Measurements from ENCODE around the gene IL31RA. TPM values are rescaled to one million over a fixed set of nuclear protein-coding genes. Genes with fewer than 3 reads are reported as not detected.

Gene IL31RA
- total RNA-seq, 1 donor from 2014 or later: not detected

- H3K9me3 Mint-ChIP-seq: no peaks in the 10 kb centered on the region
- H3K27ac Mint-ChIP-seq (ENCODE audit: unreplicated experiment): no peak overlapping the region
- H3K4me1 Mint-ChIP-seq: no peaks in the 10 kb centered on the region
- H3K27me3 Mint-ChIP-seq (ENCODE audit: low read depth): no peaks in the 10 kb centered on the region
- no peak for TF ChIP-seq CTCF (conservative IDR thresholded peaks at IDR 0.05)
- DNase-seq (ENCODE audit: low read depth, low spot score): no peak
- H3K4me3 Mint-ChIP-seq: no peak overlapping the region
- peaks cover 3% of the 10 kb centered on the region for H3K36me3 Mint-ChIP-seq (ENCODE audit: low read depth)
These were observed 114.4 kb downstream of the IL31RA start for GRCh38 chr5:55965525-55965924.

- no peaks in the 10 kb centered on the region for H3K9me3 Mint-ChIP-seq
- no peak for TF ChIP-seq CTCF (conservative IDR thresholded peaks at IDR 0.05)
- DNase-seq (ENCODE audit: low read depth, low spot score): no peak
- H3K27ac Mint-ChIP-seq (ENCODE audit: unreplicated experiment): no peak overlapping the region
- no peaks in the 10 kb centered on the region for H3K27me3 Mint-ChIP-seq (ENCODE audit: low read depth)
- H3K36me3 Mint-ChIP-seq (ENCODE audit: low read depth): peaks cover 3% of the 10 kb centered on the region
- H3K4me3 Mint-ChIP-seq: no peak overlapping the region
- no peaks in the 10 kb centered on the region for H3K4me1 Mint-ChIP-seq
These were observed 115.1 kb downstream of the IL31RA start for GRCh38 chr5:55966284-55966683.

GRCh38 chr5:55969956-55970355 is 118.8 kb downstream of the IL31RA start:
- H3K27me3 Mint-ChIP-seq (ENCODE audit: low read depth): no peaks in the 10 kb centered on the region
- no peak overlapping the region for H3K27ac Mint-ChIP-seq (ENCODE audit: unreplicated experiment)
- H3K9me3 Mint-ChIP-seq: peaks cover 2% of the 10 kb centered on the region
- no peak for TF ChIP-seq CTCF (conservative IDR thresholded peaks at IDR 0.05)
- H3K36me3 Mint-ChIP-seq (ENCODE audit: low read depth): peaks cover 7% of the 10 kb centered on the region
- DNase-seq (ENCODE audit: low read depth, low spot score): no peak
- H3K4me3 Mint-ChIP-seq: no peak overlapping the region
- peaks cover 7% of the 10 kb centered on the region for H3K4me1 Mint-ChIP-seq

Other genes starting within 250 kb of the IL31RA start
- 23.9 and 25.3 TPM in 2 replicates for gene SLC38A9, start 139.0 kb upstream of the IL31RA start, total RNA-seq
- gene DDX4, start 113.3 kb upstream of the IL31RA start, total RNA-seq: not detected in 2 replicates
- gene IL6ST, start 143.6 kb downstream of the IL31RA start, total RNA-seq: 39.6 and 47.9 TPM in 2 replicates

Data from neural crest cell (in vitro differentiated cells).